Adrenal gland (tissue), 12 donors: ENCODE measurements around the gene PCYT2. TPM values are rescaled to one million over a fixed set of nuclear protein-coding genes. Genes with fewer than 3 reads are reported as not detected.

Experiments used
- DNase-seq, 7 donors: peaks; one replicate each; pipeline ENCODE4 v3.0.0-alpha.2; 2019 to 2020
- H3K27ac ChIP-seq, 5 donors: fragments of 200-600 bp; sonication (generic) in 4 of 5; 1 replicate in 3 of 5; 2 replicates in 2 of 5; pipeline versions ENCODE4 v1.5.1 to v1.8.0; 2016 to 2020; ENCODE audit warnings: mild to moderate bottlenecking in 1 of 5
- H3K27me3 ChIP-seq: fragments of 200-600 bp; 2 replicates; pipeline ENCODE4 v1.8.0; 2021
- H3K36me3 ChIP-seq, 2 donors: fragments of 200-600 bp; replicated peaks in 1 of 2; 1 replicate in 1 of 2; 2 replicates in 1 of 2; pipeline versions ENCODE4 v1.5.1 to v1.8.0; 2018 to 2022
- H3K4me1 ChIP-seq, 2 donors: fragments of 200-600 bp; replicated peaks in 1 of 2; 1 replicate in 1 of 2; 2 replicates in 1 of 2; pipeline versions ENCODE4 v1.5.1 to v1.8.0; 2018 to 2021
- H3K4me3 ChIP-seq, 4 donors: fragments of 200-600 bp; sonication (generic) in 3 of 4; one replicate each; pipeline ENCODE4 v1.5.1; 2016 to 2018
- H3K9me3 ChIP-seq, 3 donors: fragments of 200-600 bp; sonication (generic) in 1 of 3; replicated peaks in 1 of 3; 1 replicate in 2 of 3; 2 replicates in 1 of 3; pipeline versions ENCODE4 v1.5.1 to v1.8.0; 2016 to 2021
- CTCF ChIP-seq, 6 experiments: fragments of 450-650 bp in 4 of 6; fragments of 200-600 bp in 2 of 6; sonication (generic) in 1 of 6; IDR thresholded peaks; 1 replicate in 5 of 6; 2 replicates in 1 of 6; pipeline versions ENCODE4 v1.5.1 to v1.8.0; 2016 to 2021; ENCODE audit warnings: antibody characterized with exemption in 6 of 6, mild to moderate bottlenecking in 2 of 6, moderate library complexity in 1 of 6
- POLR2A ChIP-seq, 2 donors: fragments of 450-650 bp; IDR thresholded peaks; one replicate each; pipeline ENCODE4 v1.6.1; 2017; ENCODE audit warnings: antibody characterized with exemption in 2 of 2, mild to moderate bottlenecking in 2 of 2, moderate library complexity in 1 of 2
- WGBS, 4 donors: extraction: QIAGEN DNeasy Blood & Tissue Kit in 2 of 4; methylation state at CpG; one replicate each; pipeline versions ENCODE4 v1.1.5 to v1.1.7; 2013 to 2017; 5-methylcytosine and 5-hydroxymethylcytosine counted together
- intact Hi-C, 2 donors: fragments of 100-400 bp; cut with DNase I; formaldehyde crosslinking; loops; one replicate each; pipeline versions ENCODE4 v1.14.1 to v1.15.0; 2022 to 2023
- polyA plus RNA-seq, 3 donors: library from polyadenylated mRNA; stranded (reverse); fragments of 200-250 nt in 2 of 3; fragments of 350-450 nt in 1 of 3; fragmentation: Illumina TruSeq in 1 of 3; extraction: RNeasy Lipid Tissue Mini Kit (QIAGEN cat#74804) in 1 of 3; gene quantifications; one replicate each; pipeline ENCODE4 v1.2.3, GENCODE V29; 2013 to 2014
- total RNA-seq, 9 donors: library from RNA; depleted of rRNA in 4 of 9; stranded (reverse); fragments of >200 nt in 4 of 9; fragments of 120-200 nt in 1 of 9; fragmentation: NEBNext Ultra II Directional in 1 of 9; extraction: Animal tissue kit (Norgen Biotek cat#: 25700) in 1 of 9; gene quantifications; one replicate each; pipeline versions ENCODE4 v1.1.0 to v1.2.4, GENCODE V29; 2013 to 2023
- donor health status: healthy with polysubstance abuse.
- donor health status: Bipolar disorder and iron deficiency.
- donor health status: DM: yes; HTN: yes; CAD: no.
- donor health status: DM: no; HTN: no; CAD: no.
- donor health status: DM: no; HTN: no; CAD: no.
- donor health status: DM: yes; HTN: yes; CAD: no.

The PCYT2 gene
- total and polyA plus RNA-seq, 12 donors, result 19.8 to 41.2 (median 30.2) TPM

GRCh38 chr17:81944858-81945257 lies 33.7 kb upstream of the PCYT2 start:
- no peaks in the 10 kb centered on the region for H3K4me1 ChIP-seq
- WGBS, 4 donors, result 77 to 89% (median 80%) methylated on average over 9 of the region's 9 CpGs
- TF ChIP-seq POLR2A (IDR thresholded peaks at IDR 0.05), result no peak
- TF ChIP-seq CTCF (IDR thresholded peaks at IDR 0.05), result no peak
- no peak overlapping the region for H3K27ac ChIP-seq
- H3K36me3 ChIP-seq, result no peaks in the 10 kb centered on the region
- H3K9me3 ChIP-seq, result no peaks in the 10 kb centered on the region
- no peak overlapping the region for H3K4me3 ChIP-seq
- intact Hi-C loops, result no loop called here
- DNase-seq, result no peak
- no peaks in the 10 kb centered on the region for H3K27me3 ChIP-seq

- DNase-seq, result no peak
- TF ChIP-seq POLR2A (IDR thresholded peaks at IDR 0.05), result no peak
- Histone ChIP-seq H3K9me3 (no peaks in the 10 kb centered on the region), H3K4me3 (no peak overlapping the region), H3K36me3 (no peaks in the 10 kb centered on the region), H3K27me3 (no peaks in the 10 kb centered on the region), H3K27ac (no peak overlapping the region), H3K4me1 (no peaks in the 10 kb centered on the region)
- WGBS, 4 donors, result 47 to 86% (median 55%) methylated on average over 4 to 12 of the region's 12 CpGs
- intact Hi-C loops, result no loop called here
Observed at GRCh38 chr17:81942167-81942553, 31.0 kb upstream of the PCYT2 start.

- H3K4me3 ChIP-seq, result no peak overlapping the region
Observed at GRCh38 chr17:81941484-81942166, 30.4 kb upstream of the PCYT2 start.

GRCh38 chr17:81940538-81941483 lies 29.6 kb upstream of the PCYT2 start:
- no peak for TF ChIP-seq POLR2A (IDR thresholded peaks at IDR 0.05)
- no peak for TF ChIP-seq CTCF (IDR thresholded peaks at IDR 0.05)
- Histone ChIP-seq H3K4me1 (peaks cover 0 to 6% of the 10 kb centered on the region in 2 donors), H3K9me3 (no peaks in the 10 kb centered on the region), H3K4me3 (no peak overlapping the region), H3K27ac (no peak overlapping the region), H3K36me3 (no peaks in the 10 kb centered on the region), H3K27me3 (no peaks in the 10 kb centered on the region)
- intact Hi-C loops, result no loop called here
- WGBS, 4 donors, result 88 to 93% (median 89%) methylated on average over 41 to 56 of the region's 56 CpGs
- DNase-seq, result no peak

More at GRCh38 chr17:81941484-81942166, 30.4 kb upstream of the PCYT2 start:
- H3K27ac ChIP-seq, result no peak overlapping the region
- WGBS, 4 donors, result 0 to 76% (median 44%) methylated on average over 1 to 30 of the region's 30 CpGs
- intact Hi-C loops, result no loop called here
- H3K4me1 ChIP-seq, result peaks cover 0 to 4% of the 10 kb centered on the region in 2 donors
- DNase-seq, result no peak
- TF ChIP-seq CTCF (IDR thresholded peaks at IDR 0.05) (no peak), POLR2A (IDR thresholded peaks at IDR 0.05) (no peak)
- no peaks in the 10 kb centered on the region for H3K27me3 ChIP-seq
- H3K36me3 ChIP-seq, result no peaks in the 10 kb centered on the region
- no peaks in the 10 kb centered on the region for H3K9me3 ChIP-seq
